Natural killer cell (primary cell): Measurements from ENCODE around the gene CTSH. TPM values are rescaled to one million over a fixed set of nuclear protein-coding genes. Genes with fewer than 3 reads are reported as not detected.

Experiments
- ATAC-seq, 3 donors: fragments of 150-1000 bp in 2 of 3; fragments of 200-7000 bp in 1 of 3; cut with Tn5 transposase; 1 replicate in 1 of 3; 2 replicates in 2 of 3; pipeline ENCODE4 v1.10.0; 2021; ENCODE audit warnings: mild to moderate bottlenecking in 2 of 3, moderate library complexity in 2 of 3
- DNase-seq, 2 donors: peaks; one replicate each; pipeline versions ENCODE4 v3.0.0 to v3.0.0-alpha.2; 2013 to 2021; ENCODE audit warnings: mixed read lengths in 1 of 2
- H3K27ac ChIP-seq: one replicate; pipeline ENCODE4 v1.5.1; 2013; ENCODE audit warnings: mild to moderate bottlenecking, low read length
- H3K27me3 ChIP-seq: one replicate; pipeline ENCODE4 v1.6.1; 2013; ENCODE audit warnings: low read length; ENCODE audit not compliant: control insufficient read depth, insufficient read depth
- H3K36me3 ChIP-seq: one replicate; pipeline ENCODE4 v1.6.1; 2013; ENCODE audit warnings: low read length; ENCODE audit not compliant: control insufficient read depth, insufficient read depth
- H3K4me1 ChIP-seq: one replicate; pipeline ENCODE4 v1.6.1; 2013; ENCODE audit warnings: low read length; ENCODE audit not compliant: control insufficient read depth, insufficient read depth
- H3K4me3 ChIP-seq: one replicate; pipeline ENCODE4 v1.5.1; 2013; ENCODE audit warnings: low read length
- H3K9me3 ChIP-seq: one replicate; pipeline ENCODE4 v1.6.1; 2013; ENCODE audit warnings: low read length; ENCODE audit not compliant: control insufficient read depth, insufficient read depth
- H3K27ac Mint-ChIP-seq, 2 donors: one replicate each; pipeline ENCODE4 v1.8.0; 2022; ENCODE audit warnings: mild to moderate bottlenecking in 2 of 2, mixed read lengths in 2 of 2, moderate library complexity in 1 of 2
- H3K27me3 Mint-ChIP-seq, 2 donors: one replicate each; pipeline ENCODE4 v1.8.0; 2022; ENCODE audit warnings: low read depth in 2 of 2, mixed read lengths in 2 of 2
- H3K36me3 Mint-ChIP-seq: one replicate; pipeline ENCODE4 v1.8.0; 2022; ENCODE audit warnings: mixed read lengths
- H3K4me1 Mint-ChIP-seq, 2 donors: one replicate each; pipeline ENCODE4 v1.8.0; 2022; ENCODE audit warnings: mixed read lengths in 2 of 2
- H3K4me3 Mint-ChIP-seq: one replicate; pipeline ENCODE4 v1.8.0; 2022; ENCODE audit warnings: mild to moderate bottlenecking, moderate library complexity, mixed read lengths
- H3K9me3 Mint-ChIP-seq, 2 donors: one replicate each; pipeline ENCODE4 v1.8.0; 2022; ENCODE audit warnings: mixed read lengths in 2 of 2
- WGBS: methylation state at CpG from one replicate; pipeline ENCODE4 v1.1.7; 2013; ENCODE audit warnings: missing lambda C conversion rate; ENCODE audit not compliant: insufficient coverage; 5-methylcytosine and 5-hydroxymethylcytosine counted together
- intact Hi-C: fragments of 100-400 bp; cut with micrococcal nuclease; formaldehyde crosslinking; loops from one replicate; pipeline ENCODE4 v1.14.2; 2022
- total RNA-seq, 4 donors: library from RNA; stranded (reverse); fragments of 120-200 nt in 1 of 4; gene quantifications; one replicate each; pipeline versions ENCODE4 v1.2.3 to v1.2.4, GENCODE V29; 2013 to 2022
- TF ChIP-seq, protein P1 (sequence below): fragments of 200-600 bp; IDR thresholded peaks from one replicate; pipeline ENCODE4 v1.8.0; 2022; ENCODE audit warnings: antibody characterized with exemption

CTSH gene
- total RNA-seq, 3 donors from 2014 or later (not counting 1 experiment from before 2014, with no cell fraction given), result 8.8 to 18.1 (median 9.7) TPM

DNA sequence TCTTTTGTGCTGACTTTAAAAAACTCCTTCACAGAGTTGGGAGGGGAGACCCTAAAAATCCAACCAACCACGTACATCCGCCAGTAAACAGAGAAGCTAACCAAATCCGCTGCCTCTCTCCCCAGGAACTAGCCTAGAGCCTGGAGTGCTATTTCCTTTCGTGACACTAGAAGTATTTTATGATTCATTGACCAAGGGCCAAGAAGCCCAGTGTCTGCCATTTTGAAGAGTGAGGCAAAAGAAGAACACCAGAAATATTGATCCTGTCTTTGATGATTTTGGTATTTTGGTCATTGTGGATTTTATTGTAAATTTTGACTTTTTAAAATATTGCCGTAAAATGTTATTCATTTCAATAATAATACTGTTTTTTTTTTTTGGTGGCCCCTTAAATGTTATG lies 10.5 kb upstream of the CTSH start:
- Mint-ChIP-seq H3K4me1 (no peaks in the 10 kb centered on the region), H3K9me3 (no peaks in the 10 kb centered on the region), H3K27me3 (peaks cover 7% of the 10 kb centered on the region in 2 donors), H3K36me3 (no peaks in the 10 kb centered on the region), H3K4me3 (no peak overlapping the region), H3K27ac (no peak overlapping the region)
- WGBS, result 95% methylated on average over 4 of the region's 5 CpGs
- H3K9me3 ChIP-seq, result no peaks in the 10 kb centered on the region
- H3K27ac ChIP-seq, result no peak overlapping the region
- DNase-seq, result no peak
- H3K27me3 ChIP-seq, result no peaks in the 10 kb centered on the region
- no peaks in the 10 kb centered on the region for H3K36me3 ChIP-seq
- ATAC-seq, result no peak
- H3K4me1 ChIP-seq, result peaks cover 7% of the 10 kb centered on the region
- TF ChIP-seq, protein P1, sequence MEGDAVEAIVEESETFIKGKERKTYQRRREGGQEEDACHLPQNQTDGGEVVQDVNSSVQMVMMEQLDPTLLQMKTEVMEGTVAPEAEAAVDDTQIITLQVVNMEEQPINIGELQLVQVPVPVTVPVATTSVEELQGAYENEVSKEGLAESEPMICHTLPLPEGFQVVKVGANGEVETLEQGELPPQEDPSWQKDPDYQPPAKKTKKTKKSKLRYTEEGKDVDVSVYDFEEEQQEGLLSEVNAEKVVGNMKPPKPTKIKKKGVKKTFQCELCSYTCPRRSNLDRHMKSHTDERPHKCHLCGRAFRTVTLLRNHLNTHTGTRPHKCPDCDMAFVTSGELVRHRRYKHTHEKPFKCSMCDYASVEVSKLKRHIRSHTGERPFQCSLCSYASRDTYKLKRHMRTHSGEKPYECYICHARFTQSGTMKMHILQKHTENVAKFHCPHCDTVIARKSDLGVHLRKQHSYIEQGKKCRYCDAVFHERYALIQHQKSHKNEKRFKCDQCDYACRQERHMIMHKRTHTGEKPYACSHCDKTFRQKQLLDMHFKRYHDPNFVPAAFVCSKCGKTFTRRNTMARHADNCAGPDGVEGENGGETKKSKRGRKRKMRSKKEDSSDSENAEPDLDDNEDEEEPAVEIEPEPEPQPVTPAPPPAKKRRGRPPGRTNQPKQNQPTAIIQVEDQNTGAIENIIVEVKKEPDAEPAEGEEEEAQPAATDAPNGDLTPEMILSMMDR, result no peak
- intact Hi-C loops, result no loop called here
- no peak overlapping the region for H3K4me3 ChIP-seq

DNA sequence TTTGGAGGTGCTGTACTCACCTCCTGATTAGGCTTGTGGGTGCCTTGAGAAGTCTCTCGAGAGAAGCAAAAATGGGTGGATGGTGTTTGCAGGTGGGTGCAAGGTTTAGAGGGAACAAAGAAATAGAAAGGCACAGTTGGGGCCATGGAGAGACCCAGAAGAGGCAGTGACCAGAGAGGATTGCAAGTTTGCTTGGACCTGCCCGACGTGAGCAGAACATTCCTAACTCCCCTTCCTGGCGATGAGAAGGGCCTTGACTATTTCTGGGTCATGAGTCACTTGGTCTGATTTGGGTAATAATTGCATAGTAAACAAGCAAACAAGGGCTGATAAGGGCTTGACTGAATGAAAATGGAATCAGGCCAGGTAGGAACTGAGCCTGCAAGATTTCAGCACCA lies 7.0 kb upstream of the CTSH start:
- H3K9me3 Mint-ChIP-seq, result no peaks in the 10 kb centered on the region

DNA sequence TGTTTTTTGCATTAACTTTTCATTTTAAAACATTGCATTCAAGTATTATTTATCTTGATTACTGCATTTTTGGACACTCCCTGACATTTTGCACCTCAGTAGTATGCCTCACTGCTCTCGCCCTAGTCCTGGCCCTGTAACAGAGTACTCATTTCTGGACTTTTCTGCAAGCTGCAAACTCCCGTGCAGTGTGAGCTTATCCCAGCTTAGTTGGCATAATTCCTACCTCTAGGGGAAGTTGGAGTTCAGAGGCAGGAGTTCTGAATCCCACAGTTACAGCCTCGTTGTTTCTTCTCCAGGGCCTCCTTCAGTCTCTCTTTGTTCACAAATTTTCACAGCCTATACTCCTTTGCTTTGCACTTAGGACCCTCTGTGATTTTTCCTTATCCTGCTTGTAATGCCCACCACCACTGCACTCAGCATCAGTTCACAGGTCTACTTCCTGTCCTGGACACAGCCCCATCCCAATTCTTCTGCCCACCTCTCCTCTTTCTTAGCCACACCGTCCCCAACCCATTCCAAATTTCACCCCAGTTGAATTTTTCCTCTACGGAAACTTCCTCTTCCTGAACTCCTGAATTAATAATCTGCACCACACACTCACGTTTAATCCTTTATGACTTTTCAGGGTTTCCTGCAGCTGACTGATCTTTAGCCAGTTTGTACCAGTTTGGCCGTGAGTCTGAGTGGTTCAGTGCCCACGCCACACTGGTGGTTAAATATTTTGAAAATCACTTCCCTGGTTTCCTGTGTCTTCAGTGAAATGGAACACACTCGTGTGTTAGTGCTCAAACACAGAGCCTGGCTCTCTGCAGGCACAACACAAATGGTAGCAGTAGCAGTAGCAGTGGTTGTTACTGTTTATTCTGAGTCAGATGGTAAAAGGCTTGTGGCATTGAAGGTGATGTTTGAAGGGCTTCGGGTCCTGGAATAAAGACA lies 6.3 kb upstream of the CTSH start:
- Histone ChIP-seq H3K27me3 (no peaks in the 10 kb centered on the region), H3K4me3 (no peak overlapping the region), H3K4me1 (peaks cover 7% of the 10 kb centered on the region), H3K9me3 (no peaks in the 10 kb centered on the region), H3K27ac (no peak overlapping the region), H3K36me3 (no peaks in the 10 kb centered on the region)
- WGBS, result 34% methylated on average over 10 of the region's 10 CpGs
- H3K27me3 Mint-ChIP-seq, result peaks cover 7 to 8% of the 10 kb centered on the region in 2 donors
- no peaks in the 10 kb centered on the region for H3K4me1 Mint-ChIP-seq
- intact Hi-C loops, result no loop called here
- H3K9me3 Mint-ChIP-seq, result no peaks in the 10 kb centered on the region
- H3K4me3 Mint-ChIP-seq, result no peak overlapping the region
- TF ChIP-seq, protein P1, result no peak
- ATAC-seq (no peak), DNase-seq (no peak)
- H3K27ac Mint-ChIP-seq, result no peak overlapping the region
- no peaks in the 10 kb centered on the region for H3K36me3 Mint-ChIP-seq

More for the DNA sequence above, 7.0 kb upstream of the CTSH start:
- no peak overlapping the region for H3K4me3 ChIP-seq
- H3K4me1 ChIP-seq, result peaks cover 7% of the 10 kb centered on the region
- WGBS, result 79% methylated on average over 4 of the region's 4 CpGs
- intact Hi-C loops, result no loop called here
- H3K9me3 ChIP-seq, result no peaks in the 10 kb centered on the region
- Mint-ChIP-seq H3K4me3 (no peak overlapping the region), H3K27ac (no peak overlapping the region), H3K27me3 (peaks cover 7% of the 10 kb centered on the region in 2 donors), H3K4me1 (no peaks in the 10 kb centered on the region), H3K36me3 (no peaks in the 10 kb centered on the region)
- ATAC-seq (no peak), DNase-seq (no peak)
- H3K27me3 ChIP-seq, result no peaks in the 10 kb centered on the region
- TF ChIP-seq, protein P1, result no peak
- H3K27ac ChIP-seq, result no peak overlapping the region
- no peaks in the 10 kb centered on the region for H3K36me3 ChIP-seq
